SHP77 treated with DMSO at 0.1 percent for 48 hours (cell line): ENCODE results near the gene CPN1.

ENCODE experiments used
- DNase-seq: peaks from one replicate; lab custom pipeline; 2025; lab: John Stamatoyannopoulos, UW

The CPN1 gene

DNA sequence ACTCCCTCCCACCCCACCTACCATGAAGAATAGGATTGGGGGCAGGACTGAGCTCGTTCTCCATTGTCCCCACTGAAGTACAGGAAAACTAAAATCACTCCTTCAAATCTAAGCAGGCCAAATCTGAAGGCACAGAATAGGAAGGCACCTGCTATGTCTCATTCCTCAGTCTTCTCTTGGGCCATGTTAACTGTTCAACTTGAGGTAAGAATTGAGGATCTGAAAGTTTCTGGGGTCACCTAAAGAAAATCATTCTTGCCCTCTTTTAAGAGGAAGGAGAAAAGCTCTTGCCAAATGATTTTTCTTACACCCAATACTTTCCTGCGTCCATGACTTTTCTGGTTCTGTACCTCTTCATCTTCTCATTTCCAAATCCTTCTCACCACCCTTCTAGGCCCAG is 4.9 kb downstream of the CPN1 start:
- DNase-seq = no peak

DNA sequence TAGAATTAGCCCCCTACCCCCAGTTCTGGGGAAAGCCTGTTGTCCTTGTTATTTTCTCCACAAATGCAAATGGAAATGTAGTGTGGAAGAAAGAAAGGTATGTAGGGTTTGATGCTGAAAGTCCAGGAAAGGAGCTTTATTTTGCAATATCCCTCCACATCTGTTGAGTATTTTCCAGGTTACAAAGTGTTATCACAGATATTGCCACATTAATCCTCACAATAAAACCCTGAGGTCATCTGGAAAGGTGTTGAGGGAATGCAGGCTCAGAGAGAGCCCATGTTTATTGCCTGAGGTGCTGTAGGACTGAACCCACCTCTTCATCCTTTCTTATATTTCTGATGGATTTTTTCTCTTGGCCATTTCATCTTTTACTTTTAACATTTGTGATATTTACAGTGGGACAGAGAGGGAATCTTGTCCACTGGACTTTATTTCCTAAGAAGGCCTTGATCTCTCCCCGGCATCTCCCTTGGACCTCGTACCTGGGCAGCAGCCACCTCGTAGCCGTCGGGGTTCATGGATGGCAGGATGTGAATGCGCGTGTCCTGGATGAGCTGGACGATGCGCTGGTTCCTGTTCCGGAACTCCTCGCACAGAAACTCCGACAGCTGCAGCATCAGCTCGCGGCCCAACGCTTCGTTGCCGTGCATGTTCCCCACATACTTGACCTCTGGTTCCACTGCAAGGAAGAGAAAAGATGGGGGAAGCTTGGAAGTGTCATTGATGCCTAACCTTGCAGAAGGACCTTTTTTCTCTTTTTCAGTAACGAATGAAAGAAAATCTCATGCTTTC is 6.0 kb downstream of the CPN1 start:
- no peak for DNase-seq

DNA sequence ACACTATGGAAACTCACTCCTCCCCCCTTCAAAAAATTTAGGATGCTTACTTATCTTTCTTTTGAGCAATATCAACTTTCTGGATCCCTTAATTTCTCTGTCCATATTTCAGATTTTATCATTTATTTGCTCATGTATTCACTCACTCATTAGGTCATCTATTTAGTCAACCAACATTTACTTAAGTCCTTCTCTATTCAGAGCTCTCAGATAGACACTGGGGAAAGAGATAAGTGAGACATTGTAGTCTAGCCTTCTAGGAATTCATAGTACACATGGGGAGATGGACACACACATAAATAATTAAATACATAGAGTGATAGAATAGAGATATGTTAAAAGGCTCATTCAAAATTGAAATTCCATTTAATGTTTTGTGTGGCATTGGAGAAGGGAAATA is 9.2 kb downstream of the CPN1 start:
- DNase-seq = no peak

DNA sequence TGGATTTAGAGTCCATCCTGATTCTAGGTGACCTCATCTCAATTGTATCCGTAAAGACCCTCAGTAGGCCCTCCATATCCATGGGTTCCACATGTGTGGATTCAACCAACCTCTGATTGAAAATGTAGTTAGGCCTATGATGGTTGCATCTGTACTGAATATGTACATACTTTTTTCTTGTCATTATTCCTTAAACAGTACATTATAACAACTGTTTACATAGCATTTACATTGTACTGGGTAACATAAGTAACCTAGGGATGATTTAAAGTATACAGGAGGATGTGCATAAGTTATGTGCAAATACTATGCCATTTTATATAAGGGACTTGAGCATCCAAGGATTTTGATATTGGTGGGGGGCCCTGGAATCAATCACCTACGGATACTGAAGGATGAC is 10.1 kb downstream of the CPN1 start:
- no peak for DNase-seq

DNA sequence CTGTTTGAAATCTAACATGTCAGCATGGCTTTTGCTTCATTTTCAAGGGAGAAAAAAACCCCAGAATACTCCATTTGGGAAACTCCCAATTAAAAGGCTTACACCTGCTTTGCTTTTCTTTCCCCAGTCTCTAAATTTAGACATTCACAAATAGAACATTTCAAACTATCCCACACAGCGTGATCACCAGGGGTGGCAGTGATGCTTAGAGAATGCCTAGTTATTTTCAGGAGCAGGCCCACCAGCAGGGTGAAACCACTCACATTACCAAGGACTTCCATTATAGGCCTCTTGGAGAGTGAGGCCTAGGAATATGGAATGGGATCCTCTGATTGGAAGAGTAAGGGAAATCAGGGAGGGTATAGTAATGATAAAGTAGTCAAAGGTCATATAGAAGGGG is 14.2 kb downstream of the CPN1 start:
- DNase-seq = no peak

DNA sequence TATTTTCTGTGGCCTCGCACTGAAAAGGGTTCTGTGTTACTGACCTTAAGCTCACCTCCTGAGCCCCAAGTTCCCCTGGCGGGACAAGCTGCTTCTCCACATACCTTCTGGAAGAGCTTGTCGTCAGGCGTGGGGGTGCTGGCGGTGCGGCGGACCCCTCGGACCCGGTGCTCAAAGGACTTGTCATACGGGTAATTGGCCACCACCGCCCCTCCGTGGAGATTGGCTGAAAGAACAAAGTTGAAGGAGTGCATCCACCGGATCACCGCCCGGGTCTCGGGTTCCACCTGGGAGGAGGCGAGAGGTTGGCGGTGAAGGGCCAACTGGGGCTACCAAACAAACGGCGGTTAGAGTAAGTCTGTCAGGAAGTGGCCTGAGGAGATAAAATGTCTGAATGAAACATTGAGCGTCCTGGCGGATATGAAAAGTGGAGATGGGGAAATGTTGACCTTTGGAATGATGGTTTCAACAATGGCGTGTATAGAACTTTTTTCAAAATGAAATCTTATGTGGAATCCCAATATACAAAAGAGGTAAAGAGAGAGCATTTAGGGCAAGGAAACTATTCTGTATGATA is 16.5 kb downstream of the CPN1 start:
- no peak for DNase-seq

DNA sequence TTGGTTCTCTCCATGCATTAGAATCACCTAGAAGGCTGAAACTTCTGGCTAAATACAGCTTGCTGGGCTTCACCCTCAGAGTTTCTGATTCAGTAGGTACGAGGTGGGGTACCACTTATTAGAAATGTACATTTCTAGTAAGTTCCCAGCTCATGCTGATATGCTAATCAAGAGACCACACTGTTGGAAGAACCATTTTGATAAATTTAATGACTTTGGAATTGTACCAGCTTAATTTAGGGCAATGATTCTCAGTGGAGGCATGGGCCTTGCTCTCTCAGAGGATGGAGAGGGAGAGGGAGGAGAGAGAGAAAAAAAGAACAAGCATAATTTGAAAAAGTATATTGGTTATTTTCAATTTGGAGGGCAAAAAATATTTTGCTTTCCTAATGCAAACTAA is 20.3 kb downstream of the CPN1 start:
- no peak for DNase-seq

DNA sequence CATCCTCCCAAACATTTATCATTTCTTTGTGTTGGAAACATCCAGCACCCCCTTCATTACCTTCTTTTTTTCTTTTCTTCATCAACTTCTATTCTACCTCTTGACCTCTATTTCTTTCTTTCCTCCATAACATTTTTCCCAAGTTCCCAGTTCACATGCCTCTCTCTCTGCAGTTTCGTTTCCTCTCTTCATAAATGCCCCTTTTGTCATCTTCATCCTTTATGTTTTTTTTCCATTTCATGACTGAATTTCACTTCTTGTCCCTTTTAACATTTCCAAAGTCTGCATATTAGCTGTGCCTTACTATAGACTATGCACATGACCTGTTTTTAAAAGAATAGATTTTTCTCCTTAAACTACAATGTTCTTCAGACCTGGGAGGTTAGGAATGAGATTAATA is 23.7 kb downstream of the CPN1 start:
- no peak for DNase-seq

DNA sequence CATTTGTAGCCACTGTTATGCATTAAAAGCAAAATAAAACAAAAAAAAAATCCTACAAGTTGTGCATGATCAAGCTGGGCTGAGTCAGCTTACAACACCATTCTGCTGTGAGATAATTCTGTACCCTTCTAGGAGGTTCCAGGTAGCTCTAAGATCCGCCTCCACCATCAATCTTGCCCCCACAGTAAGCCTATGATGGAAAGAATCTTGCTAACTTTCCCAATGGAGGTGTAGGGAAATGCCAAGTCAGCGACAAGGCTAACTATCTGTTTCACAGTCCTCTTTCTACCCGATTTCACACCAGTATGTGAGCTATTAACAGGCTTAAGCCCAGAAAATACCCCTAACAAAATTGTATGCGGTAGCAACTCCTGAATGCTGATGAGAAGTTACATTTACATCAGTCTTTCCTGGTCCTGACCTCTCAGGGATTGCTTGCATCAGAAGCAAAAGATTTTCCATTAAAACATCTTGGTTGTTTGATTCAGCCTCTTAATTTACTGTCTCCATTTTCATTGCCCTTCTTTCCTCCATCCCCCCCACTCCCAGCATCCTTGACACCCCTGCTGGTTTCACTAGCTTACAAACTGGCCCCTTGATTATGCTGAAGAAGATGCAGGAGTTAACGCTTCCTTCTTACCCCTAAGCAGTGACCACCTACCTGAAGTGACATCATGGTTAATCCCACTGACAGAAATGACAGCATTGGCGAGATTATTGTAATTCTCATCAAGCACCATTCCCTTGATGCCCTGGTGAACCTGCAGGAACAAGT is 27.8 kb downstream of the CPN1 start:
- DNase-seq = no peak

DNA sequence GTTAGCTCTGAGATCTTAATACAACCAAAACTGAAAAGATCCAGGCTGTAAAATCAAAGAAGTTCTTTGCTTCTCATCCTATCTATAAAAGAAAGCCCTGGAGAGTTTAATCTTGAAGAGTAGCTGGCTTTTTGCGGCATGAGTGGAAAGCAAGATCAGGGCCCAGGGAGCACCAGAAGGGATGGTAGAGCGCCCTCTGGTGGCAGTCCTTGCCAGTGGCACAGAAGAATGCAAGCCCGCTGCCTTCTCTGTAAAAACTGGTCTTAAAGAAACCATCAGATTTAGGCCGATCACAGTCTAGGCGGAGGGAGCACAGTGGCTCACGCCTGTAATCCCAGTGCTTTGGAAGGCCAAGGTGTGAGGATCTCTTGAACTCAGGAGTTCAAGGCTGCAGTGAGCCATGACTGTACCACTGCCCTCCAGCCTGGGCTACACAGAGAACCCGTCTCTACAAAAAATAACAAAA is 35.6 kb downstream of the CPN1 start:
- DNase-seq = peak; percentile 73

DNA sequence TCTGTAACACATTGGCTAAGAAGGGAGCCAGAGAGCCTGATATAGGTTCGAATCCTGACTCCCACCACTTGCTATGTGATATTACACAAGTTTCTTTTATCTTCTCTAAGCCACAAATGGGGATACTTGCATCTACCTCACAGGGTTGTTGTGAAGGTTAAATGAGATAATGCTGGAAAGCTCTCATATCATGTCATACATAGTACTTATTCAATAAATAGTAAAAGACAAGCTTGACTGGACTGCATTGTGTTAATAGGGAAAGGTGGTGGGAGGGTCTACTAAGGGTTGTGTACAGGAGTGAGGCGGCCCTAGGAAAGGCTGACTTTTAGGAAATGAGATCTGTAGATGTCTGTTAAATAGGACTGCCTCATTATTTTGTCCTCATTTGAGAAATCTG is 36.1 kb downstream of the CPN1 start:
- DNase-seq = no peak

DNA sequence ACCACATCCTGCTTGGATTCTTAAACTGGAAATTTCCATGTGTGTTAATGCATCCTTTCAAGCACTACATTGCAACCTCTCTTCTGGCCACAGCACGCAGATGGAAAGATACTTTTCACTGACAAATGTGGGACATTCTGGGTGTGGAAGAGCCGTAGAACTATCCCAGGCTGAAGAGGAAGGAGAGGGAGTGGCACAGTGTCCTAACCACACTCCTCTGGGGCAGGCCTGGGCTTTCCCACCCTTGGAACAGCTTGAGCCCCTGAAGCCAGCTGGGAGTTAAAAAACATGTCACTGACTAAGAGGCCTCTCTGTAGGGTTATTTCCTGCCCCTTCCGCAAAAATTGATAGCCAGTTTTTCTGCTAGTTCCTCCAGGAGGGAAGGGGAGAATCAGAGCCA is 37.9 kb downstream of the CPN1 start:
- DNase-seq = no peak

DNA sequence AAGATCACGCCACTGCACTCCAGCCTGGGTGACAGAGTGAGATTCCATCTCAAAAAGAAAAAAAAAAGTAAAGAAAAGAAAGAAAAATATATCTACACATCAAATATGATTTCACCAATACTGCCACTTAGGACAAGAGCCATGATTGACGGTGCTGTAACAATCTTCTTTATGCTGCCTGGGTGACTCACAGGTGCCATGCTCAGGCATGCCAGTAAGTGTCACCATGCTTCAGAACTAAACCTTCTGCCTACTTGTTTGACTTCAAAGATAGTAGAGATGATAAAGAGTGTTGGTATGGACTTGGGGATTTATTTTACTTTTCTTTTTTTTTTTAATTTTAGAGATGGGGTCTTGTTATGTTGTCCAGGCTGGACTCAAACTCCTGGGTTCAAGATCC is 38.3 kb downstream of the CPN1 start:
- no peak for DNase-seq

DNA sequence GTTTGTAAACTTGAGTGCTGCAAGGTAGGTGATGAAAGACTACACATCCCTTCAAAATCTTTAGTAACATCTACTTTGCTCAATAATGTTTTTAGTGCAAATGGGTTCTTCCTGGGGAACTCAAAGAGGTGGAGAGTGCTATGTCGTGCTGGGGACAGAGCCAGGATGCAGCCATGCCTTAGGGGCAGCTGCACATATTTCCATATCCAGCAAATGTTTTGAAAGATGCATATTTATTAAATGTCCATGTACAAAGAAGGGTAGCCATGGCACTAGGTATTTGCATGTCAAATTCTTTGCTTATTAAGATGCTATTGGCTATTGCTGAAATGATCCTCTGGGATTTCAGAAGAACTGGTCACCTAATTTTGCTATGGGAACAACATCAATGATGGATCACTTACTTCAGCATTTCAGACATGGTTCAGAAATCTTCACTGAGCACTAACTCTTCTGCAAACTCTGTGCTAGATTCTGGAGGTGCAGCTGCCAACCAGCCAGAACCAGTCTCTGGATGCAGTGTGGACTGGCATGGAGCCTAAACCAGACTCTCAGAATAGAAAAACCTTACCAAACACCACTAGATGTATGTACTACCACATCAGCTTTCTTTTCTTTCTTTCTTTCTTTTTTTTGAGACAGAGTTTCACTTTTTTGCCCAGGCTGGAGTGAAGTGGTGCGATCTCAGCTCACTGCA is 40.2 kb downstream of the CPN1 start:
- no peak for DNase-seq

DNA sequence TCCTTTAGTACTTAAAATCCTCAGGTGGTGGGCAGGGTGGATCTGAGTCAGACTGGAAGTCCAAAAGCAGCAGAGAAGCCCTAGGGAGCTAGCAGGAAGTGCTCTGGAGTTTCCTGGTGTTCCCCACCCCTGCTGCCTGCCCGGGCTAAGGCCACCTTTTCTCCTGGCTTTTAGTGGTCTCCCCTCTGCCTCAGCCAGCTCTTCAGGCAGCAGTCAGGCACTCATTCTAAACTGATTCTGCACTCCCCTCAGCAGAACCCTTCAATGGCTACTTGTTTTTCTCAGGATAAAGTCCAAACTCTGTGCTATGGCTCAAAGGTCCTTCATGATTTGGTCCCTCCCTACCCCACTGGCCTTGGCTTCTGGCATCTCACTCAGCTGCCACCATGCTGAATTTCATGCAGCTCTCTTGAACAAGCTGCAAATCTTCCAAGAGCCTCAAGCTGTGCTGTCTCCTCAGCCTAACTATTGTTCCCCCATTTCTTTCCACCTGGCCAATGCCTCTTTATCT is 43.1 kb downstream of the CPN1 start:
- DNase-seq = no peak

DNA sequence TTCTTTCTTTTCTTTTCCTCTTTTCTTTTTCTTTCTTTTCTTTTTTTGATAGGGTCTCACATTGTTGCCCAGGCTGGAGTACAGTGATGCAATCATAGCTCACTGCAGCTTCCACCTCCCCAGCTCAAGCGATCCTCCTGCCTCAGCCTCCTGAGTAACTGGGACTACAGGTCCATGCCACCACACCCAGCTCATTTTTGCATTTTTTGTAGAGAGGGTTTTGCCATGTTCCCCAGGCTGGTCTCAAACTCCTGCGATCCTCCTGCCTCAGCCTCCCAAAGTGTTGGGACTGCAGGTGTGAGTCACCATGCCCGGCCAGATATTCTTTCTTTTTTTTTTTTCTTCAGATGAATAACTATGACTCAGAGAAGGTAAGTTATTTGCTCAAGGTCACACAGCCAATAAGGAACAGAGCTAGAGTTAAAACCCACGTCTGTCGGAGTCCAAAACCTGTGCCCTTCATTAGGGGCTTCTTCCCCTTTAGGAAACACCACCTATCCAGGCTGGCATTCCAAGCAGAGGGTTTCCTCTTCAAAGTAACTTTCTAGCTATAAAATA is 43.8 kb downstream of the CPN1 start:
- no peak for DNase-seq

DNA sequence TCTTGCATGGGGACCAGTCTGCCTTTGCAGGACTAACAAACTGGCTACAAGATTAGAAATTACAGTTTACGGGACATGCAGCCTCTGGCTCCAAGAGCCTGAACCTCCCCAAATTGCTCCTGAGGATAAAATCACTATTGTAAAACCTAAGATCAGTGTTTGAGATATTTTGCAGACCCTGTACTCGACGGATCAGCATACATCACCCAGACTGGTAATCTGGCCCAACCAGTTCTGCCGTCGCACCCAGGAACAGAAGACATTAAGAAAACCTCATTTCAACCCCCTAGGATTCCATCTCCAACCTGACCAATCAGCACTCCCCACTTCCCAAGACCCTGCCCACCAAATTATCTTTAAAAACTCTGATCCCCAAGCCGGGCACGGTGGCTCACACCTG is 44.8 kb downstream of the CPN1 start:
- DNase-seq = no peak

DNA sequence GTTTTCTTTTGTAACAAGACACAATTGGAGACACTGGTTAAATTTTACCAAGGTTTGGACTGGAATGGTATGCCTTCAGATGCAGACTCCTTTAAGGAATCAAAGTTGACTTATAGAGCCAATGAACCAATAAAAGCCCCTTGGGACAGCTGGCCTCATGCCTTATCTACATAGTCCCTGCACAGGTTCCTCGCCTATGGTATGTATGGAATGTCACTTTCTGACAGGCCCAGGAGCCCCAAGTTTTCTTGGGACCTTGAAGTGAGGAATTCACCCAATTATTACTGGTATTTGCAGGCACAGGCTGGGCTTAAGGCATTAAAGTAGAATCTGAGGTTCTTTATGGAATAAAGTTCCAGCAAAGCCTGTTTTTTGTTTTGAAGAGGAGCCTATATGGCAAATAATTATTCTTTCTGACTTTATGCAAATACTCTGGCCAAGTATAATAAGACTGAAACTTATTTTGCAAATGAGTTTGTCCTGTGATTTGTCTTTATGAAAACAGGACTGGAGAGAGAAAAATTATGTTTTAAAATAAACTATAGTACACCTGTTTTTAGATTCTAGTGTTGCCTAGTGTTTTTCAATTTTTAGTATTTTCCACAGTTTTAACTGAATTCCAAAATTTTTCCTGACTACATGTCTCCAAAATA is 47.8 kb downstream of the CPN1 start:
- DNase-seq = no peak

DNA sequence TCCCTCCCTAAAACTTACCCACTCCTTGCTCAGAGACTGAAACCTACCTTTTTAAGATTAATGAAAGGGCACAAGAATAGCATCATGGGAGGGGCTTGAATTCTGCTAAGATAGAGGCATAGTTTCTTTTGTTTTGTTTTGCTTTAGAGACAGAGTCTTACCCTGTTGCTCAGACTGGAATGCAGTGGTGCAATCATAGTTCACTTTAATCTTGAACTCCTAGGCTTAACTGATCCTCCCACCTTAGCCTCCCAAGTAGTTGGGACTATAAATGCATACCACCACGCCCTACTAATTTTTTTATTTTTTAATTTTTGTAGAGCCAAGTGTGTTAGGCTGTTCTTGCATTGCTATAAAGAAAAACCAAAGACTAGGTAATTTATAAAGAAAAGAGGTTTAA is 54.3 kb downstream of the CPN1 start:
- no peak for DNase-seq

DNA sequence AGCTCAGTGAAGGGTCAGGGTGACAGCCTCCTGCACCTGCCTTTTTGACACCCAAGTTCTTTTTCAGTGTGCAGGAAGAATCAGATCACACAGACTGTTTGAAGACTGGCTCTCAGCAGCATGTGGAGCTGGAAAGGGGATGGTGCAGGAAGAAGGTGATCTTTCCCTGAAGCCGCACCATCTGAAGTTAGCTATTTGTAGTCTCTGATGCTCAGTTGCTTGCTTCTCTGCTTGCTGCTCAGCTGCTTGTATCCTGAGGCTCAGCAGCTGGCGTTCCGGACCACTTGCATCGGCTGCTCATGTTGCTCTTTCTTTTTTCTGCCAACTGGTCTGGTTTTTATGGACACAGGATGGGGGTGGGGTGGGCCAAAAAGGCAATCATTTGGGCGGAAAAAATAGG is 56.1 kb downstream of the CPN1 start:
- peak; percentile 93 for DNase-seq

DNA sequence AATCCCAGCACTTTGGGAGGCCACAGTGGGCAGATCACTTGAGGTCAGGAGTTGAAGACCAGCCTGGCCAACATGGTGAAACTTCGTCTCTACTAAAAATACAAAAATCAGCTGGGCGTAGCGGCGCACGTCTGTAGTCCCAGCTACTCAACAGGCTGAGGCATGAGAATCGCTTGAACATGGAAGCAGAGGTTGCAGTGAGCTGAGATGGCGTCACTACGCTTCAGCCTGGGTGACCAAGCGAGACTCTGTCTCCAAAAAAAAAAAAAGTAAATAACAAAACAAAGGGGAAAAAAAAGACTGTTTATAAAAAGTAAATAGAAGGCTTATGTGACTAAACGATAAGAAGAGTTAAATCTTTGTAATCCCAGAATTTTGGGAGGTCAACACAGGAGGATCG is 56.9 kb downstream of the CPN1 start:
- DNase-seq = no peak

DNA sequence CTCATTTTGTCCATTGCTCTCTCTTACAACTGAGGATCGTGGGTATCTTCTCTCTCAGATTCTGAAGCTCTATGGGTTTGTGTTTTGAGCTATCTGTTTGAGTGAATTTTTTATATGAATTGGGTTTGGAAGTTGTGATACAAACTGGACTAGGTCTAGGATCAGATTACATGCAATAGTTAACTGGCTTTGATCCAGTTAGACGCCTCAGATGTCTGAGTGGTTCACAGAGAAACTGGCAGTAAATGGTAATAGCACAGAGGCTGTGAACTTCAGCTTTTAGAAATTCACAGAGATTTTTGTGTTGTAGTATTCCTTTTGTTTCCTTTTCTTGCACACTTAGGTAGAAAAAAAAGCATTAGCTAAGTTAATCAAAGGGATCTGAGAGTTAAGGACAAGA is 59.3 kb downstream of the CPN1 start:
- DNase-seq = no peak
